K562 (cell line): ENCODE results near the gene PRKAR2B. TPM values are rescaled to one million over a fixed set of nuclear protein-coding genes. Genes with fewer than 3 reads are reported as not detected.

ENCODE experiments used
- CBX3 ChIP-seq, 2 experiments: IDR thresholded peaks; 1 replicate in 1 of 2; 2 replicates in 1 of 2; pipeline ENCODE4 v1.6.1; 2012; ENCODE audit warnings: inconsistent platforms in 2 of 2, low read length in 2 of 2, borderline replicate concordance in 1 of 2, control low read depth in 1 of 2
- CEBPB ChIP-seq: fragments of 450-650 bp; IDR thresholded peaks from 2 replicates; pipeline ENCODE4 v1.6.1; 2016; ENCODE audit warnings: missing genetic modification characterization, missing compliant biosample characterization
- EP300 ChIP-seq: IDR thresholded peaks from 2 replicates; pipeline ENCODE4 v1.6.1; 2012; ENCODE audit warnings: low read length, improper control_type of control experiment
- ETV1 ChIP-seq: fragments of 450-650 bp; conservative IDR thresholded peaks from 2 replicates; pipeline ENCODE4 v1.6.1; 2016; ENCODE audit warnings: missing genetic modification characterization, control low read depth, low read depth, missing compliant biosample characterization
- FOXK2 ChIP-seq, 2 experiments: fragments of 450-650 bp; IDR thresholded peaks in 1 of 2; conservative IDR thresholded peaks in 1 of 2; 2 replicates each; pipeline ENCODE4 v1.6.1; 2016; ENCODE audit warnings: low read depth in 2 of 2, mild to moderate bottlenecking in 1 of 2
- HLTF ChIP-seq: fragments of 450-650 bp; IDR thresholded peaks from 2 replicates; pipeline ENCODE4 v1.6.1; 2016
- MAZ ChIP-seq, 2 experiments: fragments of 450-650 bp in 1 of 2; sonication (generic) in 1 of 2; formaldehyde crosslinking; IDR thresholded peaks in 1 of 2; conservative IDR thresholded peaks in 1 of 2; 2 replicates each; pipeline versions ENCODE4 v1.4.0 to v1.5.0; 2020; ENCODE audit warnings: mild to moderate bottlenecking in 1 of 2, missing genetic modification reagents in 1 of 2
- MYBL2 ChIP-seq, 2 experiments: fragments of 450-650 bp in 1 of 2; sonication (generic) in 1 of 2; formaldehyde crosslinking in 1 of 2; IDR thresholded peaks; 2 replicates each; pipeline versions ENCODE4 v1.6.1 to v1.8.1; 2017 to 2022; ENCODE audit warnings: borderline replicate concordance in 1 of 2, inconsistent platforms in 1 of 2, low read depth in 1 of 2, mild to moderate bottlenecking in 1 of 2, missing genetic modification reagents in 1 of 2, moderate library complexity in 1 of 2
- MYC ChIP-seq, 2 experiments: fragments of 250-450 bp in 1 of 2; sonication (Bioruptor Pico) in 1 of 2; IDR thresholded peaks; 2 replicates each; pipeline versions ENCODE4 v1.5.1 to v1.6.1; 2012 to 2021; ENCODE audit warnings: low read depth in 2 of 2, borderline replicate concordance in 1 of 2, improper control_type of control experiment in 1 of 2, low read length in 1 of 2, mild to moderate bottlenecking in 1 of 2, moderate library complexity in 1 of 2
- POLR2A ChIP-seq: fragments of 450-650 bp; conservative IDR thresholded peaks from 2 replicates; pipeline ENCODE4 v1.6.1; 2016
- RFX7 ChIP-seq: fragments of 250-450 bp; sonication (Bioruptor Pico); IDR thresholded peaks from 2 replicates; pipeline ENCODE4 v1.5.1; 2021; ENCODE audit warnings: mild to moderate bottlenecking
- SIX5 ChIP-seq, 2 experiments: IDR thresholded peaks; 2 replicates each; pipeline ENCODE4 v1.6.1; 2011; ENCODE audit warnings: low read length in 2 of 2, borderline replicate concordance in 1 of 2, low read depth in 1 of 2, mild to moderate bottlenecking in 1 of 2, moderate library complexity in 1 of 2; ENCODE audit not compliant: insufficient read depth in 1 of 2
- SMARCA4 ChIP-seq: fragments of 450-650 bp; IDR thresholded peaks from 2 replicates; pipeline ENCODE4 v1.6.1; 2016
- SMARCE1 ChIP-seq: fragments of 450-650 bp; IDR thresholded peaks from 2 replicates; pipeline ENCODE4 v1.7.1; 2016; ENCODE audit warnings: mild to moderate bottlenecking
- SOX6 ChIP-seq: fragments of 450-650 bp; IDR thresholded peaks from 2 replicates; pipeline ENCODE4 v1.6.1; 2014; ENCODE audit warnings: mild to moderate bottlenecking
- ZBTB7A ChIP-seq: IDR thresholded peaks from 2 replicates; pipeline ENCODE4 v1.6.1; 2011; ENCODE audit warnings: low read depth, mild to moderate bottlenecking, low read length, moderate library complexity, borderline replicate concordance; ENCODE audit not compliant: control insufficient read depth
- ZC3H11A ChIP-seq: IDR thresholded peaks from 2 replicates; pipeline ENCODE4 v1.6.1; 2012; ENCODE audit warnings: low read depth, low read length, improper control_type of control experiment
- ZNF140 ChIP-seq: fragments of 250-450 bp; sonication (Bioruptor Pico); IDR thresholded peaks from 2 replicates; pipeline ENCODE4 v1.8.0; 2021; ENCODE audit warnings: moderate library complexity, mild to moderate bottlenecking, inconsistent platforms
- ZNF311 ChIP-seq: fragments of 250-450 bp; sonication (Bioruptor Pico); IDR thresholded peaks from 2 replicates; pipeline ENCODE4 v1.4.0; 2020; ENCODE audit warnings: mild to moderate bottlenecking, moderate library complexity
- ZNF431 ChIP-seq: sonication (generic); formaldehyde crosslinking; IDR thresholded peaks from 2 replicates; pipeline ENCODE4 v1.8.0; 2022; ENCODE audit warnings: mild to moderate bottlenecking, missing genetic modification reagents
- ZNF436 ChIP-seq: fragments of 250-450, 450-650 bp; sonication (Bioruptor Pico); formaldehyde crosslinking; IDR thresholded peaks from 2 replicates; pipeline ENCODE4 v1.7.0; 2020; ENCODE audit warnings: mild to moderate bottlenecking
- polyA plus RNA-seq, 8 experiments: library from polyadenylated mRNA; depleted of rRNA in 4 of 8; stranded (reverse) in 5 of 8; unstranded in 3 of 8; fragments of >200 nt; fragmentation: Nextera tagmentation in 2 of 8; fragmentation: Illumina TruSeq in 1 of 8; extraction: Ambion mirVana in 2 of 8; extraction: Trizol in 1 of 8; gene quantifications; 2 replicates each; pipeline versions ENCODE4 v1.2.1 to v1.2.3, GENCODE V29; 2011 to 2014; ENCODE audit warnings: inconsistent platforms in 1 of 8, missing spikeins in 1 of 8
- total RNA-seq, 7 experiments: library from RNA; depleted of rRNA in 6 of 7; stranded (reverse); fragments of >200 nt in 6 of 7; fragmentation: Illumina TruSeq in 2 of 7; extraction: Trizol in 2 of 7; gene quantifications; 2 replicates each; pipeline versions ENCODE4 v1.2.1 to v1.2.3, GENCODE V29; 2011 to 2021; ENCODE audit warnings: low replicate concordance in 1 of 7
- TF ChIP-seq, protein P1 (sequence below): fragments of 150-350 bp; conservative IDR thresholded peaks from 2 replicates; pipeline ENCODE4 v1.6.1; 2014; ENCODE audit warnings: low read length
- TF ChIP-seq, protein P2 (sequence below): IDR thresholded peaks from 2 replicates; pipeline ENCODE4 v1.6.1; 2016; ENCODE audit warnings: missing genetic modification characterization, missing compliant biosample characterization

The PRKAR2B gene
- total and polyA plus RNA-seq, 9 of the 15 experiments (the other 6 are each of a cell fraction or from before 2014, with no cell fraction given) = 59.0 to 173 (median 129) TPM

DNA sequence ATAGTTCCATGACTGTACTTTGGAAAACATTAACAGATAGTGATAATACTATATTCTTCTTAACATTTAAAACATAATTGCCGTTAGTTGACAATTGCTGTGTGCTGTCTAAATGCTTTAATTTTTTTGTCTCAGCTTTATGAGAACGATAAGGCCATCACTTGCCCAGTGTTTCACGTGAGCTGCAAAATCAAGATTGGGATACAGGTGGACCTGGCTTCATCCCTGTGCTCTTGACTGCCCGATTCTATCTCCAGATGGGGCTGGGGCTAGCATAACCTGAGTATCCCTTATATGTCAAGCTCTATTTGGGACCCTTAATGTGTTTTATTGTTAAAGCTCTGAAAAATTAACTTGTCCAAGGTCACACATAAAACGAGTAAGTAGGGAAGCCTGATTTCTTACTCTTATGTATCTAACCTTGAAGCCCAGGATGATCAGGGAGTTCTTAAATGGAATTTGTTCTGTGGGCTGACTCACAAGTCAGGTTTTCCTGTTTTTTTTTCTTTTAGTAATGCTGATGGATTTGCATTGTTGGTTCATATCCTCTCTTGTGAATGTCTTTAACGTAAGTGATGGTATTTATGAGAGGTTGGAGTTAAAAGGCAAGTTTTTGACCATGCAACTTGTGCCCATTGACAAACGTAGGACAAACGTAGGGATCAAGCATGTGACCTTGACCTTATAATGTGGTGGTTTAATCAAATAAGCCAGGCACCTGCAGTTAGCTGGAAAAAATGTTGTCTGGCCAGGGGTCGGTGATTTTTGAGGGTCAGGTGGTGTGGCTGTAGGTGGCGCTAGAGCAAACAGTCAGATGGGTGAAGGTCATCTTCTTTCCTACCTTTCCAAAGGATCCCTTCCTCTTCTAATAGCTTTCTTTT is 3.6 kb downstream of the PRKAR2B start (continued):
- TF ChIP-seq SIX5 (IDR thresholded peaks at IDR 0.05; ENCODE audit: borderline replicate concordance in 1 of 2, insufficient read depth in 1 of 2, low read depth in 1 of 2, low read length in 2 of 2) = no peak
- TF ChIP-seq ZC3H11A = no peak
- TF ChIP-seq, protein P1, sequence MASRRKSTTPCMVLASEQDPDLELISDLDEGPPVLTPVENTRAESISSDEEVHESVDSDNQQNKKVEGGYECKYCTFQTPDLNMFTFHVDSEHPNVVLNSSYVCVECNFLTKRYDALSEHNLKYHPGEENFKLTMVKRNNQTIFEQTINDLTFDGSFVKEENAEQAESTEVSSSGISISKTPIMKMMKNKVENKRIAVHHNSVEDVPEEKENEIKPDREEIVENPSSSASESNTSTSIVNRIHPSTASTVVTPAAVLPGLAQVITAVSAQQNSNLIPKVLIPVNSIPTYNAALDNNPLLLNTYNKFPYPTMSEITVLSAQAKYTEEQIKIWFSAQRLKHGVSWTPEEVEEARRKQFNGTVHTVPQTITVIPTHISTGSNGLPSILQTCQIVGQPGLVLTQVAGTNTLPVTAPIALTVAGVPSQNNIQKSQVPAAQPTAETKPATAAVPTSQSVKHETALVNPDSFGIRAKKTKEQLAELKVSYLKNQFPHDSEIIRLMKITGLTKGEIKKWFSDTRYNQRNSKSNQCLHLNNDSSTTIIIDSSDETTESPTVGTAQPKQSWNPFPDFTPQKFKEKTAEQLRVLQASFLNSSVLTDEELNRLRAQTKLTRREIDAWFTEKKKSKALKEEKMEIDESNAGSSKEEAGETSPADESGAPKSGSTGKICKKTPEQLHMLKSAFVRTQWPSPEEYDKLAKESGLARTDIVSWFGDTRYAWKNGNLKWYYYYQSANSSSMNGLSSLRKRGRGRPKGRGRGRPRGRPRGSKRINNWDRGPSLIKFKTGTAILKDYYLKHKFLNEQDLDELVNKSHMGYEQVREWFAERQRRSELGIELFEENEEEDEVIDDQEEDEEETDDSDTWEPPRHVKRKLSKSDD = no peak
- TF ChIP-seq MYBL2 (IDR thresholded peaks at IDR 0.05; ENCODE audit: low read depth) = 0 out of 2 replicates have a peak, but pooled peaks have one; percentile 33
- no peak for TF ChIP-seq MYBL2 (CRISPR knock-in tag; IDR thresholded peaks at IDR 0.05; ENCODE audit: borderline replicate concordance)
- TF ChIP-seq MAZ (CRISPR knock-in tag; conservative IDR thresholded peaks at IDR 0.05 in 1 of 2, IDR thresholded peaks at IDR 0.05 in 1 of 2) = peak in 1 of 2 experiments; percentile 50; a peak in 2 of 4 replicates
- no peak for TF ChIP-seq POLR2A
- peak; percentile 71 for TF ChIP-seq MYC (IDR thresholded peaks at IDR 0.05; ENCODE audit: low read depth, low read length)
- no peak for TF ChIP-seq MYC (CRISPR knock-in tag; IDR thresholded peaks at IDR 0.05; ENCODE audit: borderline replicate concordance, low read depth)
- TF ChIP-seq ETV1 (tag) = 0 out of 2 replicates have a peak, but pooled peaks have one; percentile 29
- no peak for TF ChIP-seq ZNF431
- TF ChIP-seq SOX6 = peak; percentile 33; the same call in 1 of the 2 replicates
- 0 out of 2 replicates have a peak, but pooled peaks have one; percentile 10 for TF ChIP-seq HLTF
- peak in 1 of 2 experiments; percentile 80; a peak in 1 of 3 replicates for TF ChIP-seq CBX3 (IDR thresholded peaks at IDR 0.05; ENCODE audit: borderline replicate concordance in 1 of 2, low read length in 2 of 2)
- TF ChIP-seq ZBTB7A = peak; percentile 73; the same call in 1 of the 2 replicates
- peak; percentile 77 for TF ChIP-seq SMARCA4
- no peak for TF ChIP-seq FOXK2 (conservative IDR thresholded peaks at IDR 0.05 in 1 of 2, IDR thresholded peaks at IDR 0.05 in 1 of 2; ENCODE audit: low read depth in 2 of 2)
- TF ChIP-seq RFX7 (CRISPR knock-in tag) = no peak
- no peak for TF ChIP-seq ZNF311 (CRISPR knock-in tag)
- peak; percentile 35; the same call in 1 of the 2 replicates for TF ChIP-seq EP300
- TF ChIP-seq ZNF436 (CRISPR knock-in tag) = no peak
- TF ChIP-seq, protein P2, sequence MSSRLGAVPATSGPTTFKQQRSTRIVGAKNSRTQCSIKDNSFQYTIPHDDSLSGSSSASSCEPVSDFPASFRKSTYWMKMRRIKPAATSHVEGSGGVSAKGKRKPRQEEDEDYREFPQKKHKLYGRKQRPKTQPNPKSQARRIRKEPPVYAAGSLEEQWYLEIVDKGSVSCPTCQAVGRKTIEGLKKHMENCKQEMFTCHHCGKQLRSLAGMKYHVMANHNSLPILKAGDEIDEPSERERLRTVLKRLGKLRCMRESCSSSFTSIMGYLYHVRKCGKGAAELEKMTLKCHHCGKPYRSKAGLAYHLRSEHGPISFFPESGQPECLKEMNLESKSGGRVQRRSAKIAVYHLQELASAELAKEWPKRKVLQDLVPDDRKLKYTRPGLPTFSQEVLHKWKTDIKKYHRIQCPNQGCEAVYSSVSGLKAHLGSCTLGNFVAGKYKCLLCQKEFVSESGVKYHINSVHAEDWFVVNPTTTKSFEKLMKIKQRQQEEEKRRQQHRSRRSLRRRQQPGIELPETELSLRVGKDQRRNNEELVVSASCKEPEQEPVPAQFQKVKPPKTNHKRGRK (tag) = no peak
- TF ChIP-seq CEBPB (tag) = no peak
- TF ChIP-seq SMARCE1 = peak; percentile 75
- no peak for TF ChIP-seq ZNF140 (CRISPR knock-in tag)
